Effector memory CD4-positive, alpha-beta T cell (primary cell): ENCODE data around the gene TMEM259.

Experiments
- DNase-seq, 3 donors: peaks; one replicate each; pipeline ENCODE4 v3.0.0-alpha.2; 2020
- H3K27ac ChIP-seq: 2 replicates; pipeline ENCODE4 v1.7.0; 2013; ENCODE audit warnings: mild to moderate bottlenecking, low read length, moderate library complexity; ENCODE audit not compliant: insufficient read depth, poor library complexity, severe bottlenecking
- H3K27me3 ChIP-seq: replicated peaks from 2 replicates; pipeline ENCODE4 v1.7.0; 2013; ENCODE audit warnings: mild to moderate bottlenecking, low read length; ENCODE audit not compliant: insufficient read depth, control insufficient read depth, poor library complexity, severe bottlenecking
- H3K36me3 ChIP-seq: 2 replicates; pipeline ENCODE4 v1.7.0; 2013; ENCODE audit warnings: mild to moderate bottlenecking, low read length, moderate library complexity; ENCODE audit not compliant: control insufficient read depth, insufficient read depth
- H3K4me1 ChIP-seq: 2 replicates; pipeline ENCODE4 v1.7.0; 2013; ENCODE audit warnings: low read length, mild to moderate bottlenecking; ENCODE audit not compliant: control insufficient read depth, insufficient read depth, poor library complexity, severe bottlenecking
- H3K4me3 ChIP-seq: 2 replicates; pipeline ENCODE4 v1.7.0; 2013; ENCODE audit warnings: low read length, low read depth, mild to moderate bottlenecking; ENCODE audit not compliant: insufficient read depth, poor library complexity, severe bottlenecking
- H3K9me3 ChIP-seq: 2 replicates; pipeline ENCODE4 v1.7.0; 2013; ENCODE audit warnings: mild to moderate bottlenecking, low read length, moderate library complexity; ENCODE audit not compliant: control insufficient read depth

Gene TMEM259

GRCh38 chr19:1002600-1002999, 18.3 kb downstream of the TMEM259 start:
- Histone ChIP-seq H3K4me1 (peaks cover 14% of the 10 kb centered on the region), H3K27me3 (peaks cover 18% of the 10 kb centered on the region), H3K27ac (no peak overlapping the region), H3K36me3 (no peaks in the 10 kb centered on the region), H3K4me3 (no peak overlapping the region), H3K9me3 (no peaks in the 10 kb centered on the region)
- no peak for DNase-seq

GRCh38 chr19:1001538-1002166, 19.3 kb downstream of the TMEM259 start:
- no peak overlapping the region for H3K4me3 ChIP-seq
- H3K4me1 ChIP-seq = peaks cover 14% of the 10 kb centered on the region
- H3K9me3 ChIP-seq = no peaks in the 10 kb centered on the region
- peak overlapping the region; percentile 4 for H3K27ac ChIP-seq
- peaks cover 18% of the 10 kb centered on the region for H3K27me3 ChIP-seq
- DNase-seq = peak; percentile 37 to 50 (median 43)
- H3K36me3 ChIP-seq = no peaks in the 10 kb centered on the region

DNA sequence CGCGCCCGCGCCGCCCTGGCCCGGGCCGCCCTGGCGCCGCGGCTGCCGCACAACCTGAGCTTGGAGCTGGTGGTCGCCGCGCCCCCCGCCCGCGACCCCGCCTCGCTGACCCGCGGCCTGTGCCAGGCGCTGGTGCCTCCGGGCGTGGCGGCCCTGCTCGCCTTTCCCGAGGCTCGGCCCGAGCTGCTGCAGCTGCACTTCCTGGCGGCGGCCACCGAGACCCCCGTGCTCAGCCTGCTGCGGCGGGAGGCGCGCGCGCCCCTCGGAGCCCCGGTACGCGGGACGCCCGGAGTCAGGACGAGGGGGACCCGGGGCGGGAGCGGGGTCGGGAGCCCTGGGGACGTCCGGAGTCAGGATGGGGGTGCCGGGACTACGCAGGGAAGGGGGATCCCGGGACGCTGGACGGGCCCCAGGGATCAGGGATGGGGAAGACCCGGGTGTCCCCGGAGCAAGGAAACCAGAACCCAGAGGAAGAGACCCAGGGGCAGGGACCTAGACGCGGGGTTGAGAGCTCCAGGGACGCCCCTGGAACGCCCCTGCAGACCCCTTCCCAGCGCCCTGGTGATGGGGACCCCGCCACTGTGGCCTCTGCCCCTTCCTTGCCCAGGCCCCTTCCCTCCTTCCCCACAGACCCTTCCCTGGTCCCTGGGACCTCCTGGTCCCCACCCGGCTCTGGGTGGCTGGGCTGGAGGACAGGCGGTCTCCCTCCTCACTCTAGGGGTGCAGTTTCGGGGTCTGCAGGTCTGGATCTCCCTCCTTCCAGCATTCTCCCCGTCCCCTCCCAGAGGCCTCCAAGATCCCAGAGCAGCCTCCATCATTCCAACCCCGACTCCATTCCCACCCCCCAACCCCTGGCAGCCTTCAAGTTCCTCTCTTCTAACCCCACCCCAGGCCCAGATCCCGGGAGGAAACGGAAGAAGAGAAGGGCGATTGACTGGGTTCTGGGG, 20.1 kb downstream of the TMEM259 start:
- Histone ChIP-seq H3K27ac (peak overlapping the region; percentile 4), H3K36me3 (no peaks in the 10 kb centered on the region), H3K27me3 (peaks cover 18% of the 10 kb centered on the region), H3K9me3 (no peaks in the 10 kb centered on the region), H3K4me1 (peaks cover 21% of the 10 kb centered on the region), H3K4me3 (no peak overlapping the region)
- DNase-seq = no peak

DNA sequence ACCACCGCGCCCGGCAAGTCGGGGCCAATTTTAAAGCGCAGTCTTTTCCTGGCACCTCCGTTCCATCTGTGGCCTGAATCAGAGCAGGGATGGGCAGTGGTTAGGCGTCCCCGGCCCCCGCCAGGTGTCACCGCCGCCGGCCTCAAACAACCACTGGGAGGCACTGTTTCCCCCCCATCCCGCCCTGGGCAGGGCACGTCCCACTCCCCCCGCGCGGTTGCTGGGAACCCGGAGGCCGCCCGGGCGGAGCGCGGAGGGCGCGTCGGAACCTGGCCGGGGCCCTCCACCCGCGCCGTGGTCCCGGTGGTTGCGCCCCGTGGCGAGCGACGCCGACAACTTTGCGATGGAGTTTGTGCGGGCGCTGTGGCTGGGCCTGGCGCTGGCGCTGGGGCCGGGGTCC, 20.8 kb downstream of the TMEM259 start, which contains the start of gene GRIN3B:
Gene GRIN3B, plus strand, starts transcription at position 325 of the 400 bp plus-strand sequence. Its CDS starts 19 bp downstream, at position 344.
- peak; percentile 42 to 47 (median 46) for DNase-seq
- H3K4me1 ChIP-seq = peaks cover 24% of the 10 kb centered on the region
- peak within 1 kb of the TSS; percentile 4 for H3K27ac ChIP-seq
- no peaks in the 10 kb centered on the region for H3K9me3 ChIP-seq
- no peak within 1 kb of the TSS for H3K4me3 ChIP-seq
- no peaks in the 10 kb centered on the region for H3K36me3 ChIP-seq
- H3K27me3 ChIP-seq = peaks cover 18% of the 10 kb centered on the region

DNA sequence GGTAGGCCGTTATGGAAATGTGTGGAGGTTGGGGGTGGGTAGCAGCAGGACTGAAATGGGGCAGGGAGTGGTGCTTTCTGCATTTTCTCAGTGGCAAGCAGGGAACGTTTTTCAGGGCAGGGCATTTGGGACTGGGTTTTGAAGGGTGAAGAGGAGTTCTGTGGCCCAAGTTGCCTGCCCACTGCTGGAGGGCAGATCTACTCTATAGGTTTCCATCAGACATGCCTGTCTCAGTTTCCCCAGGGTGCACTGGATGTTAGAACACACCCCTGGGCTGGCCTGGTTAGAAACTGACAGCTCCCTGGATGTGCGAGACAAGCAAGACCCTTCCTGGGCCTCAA, 21.6 kb downstream of the TMEM259 start:
- DNase-seq = no peak
- no peak overlapping the region for H3K4me3 ChIP-seq
- H3K4me1 ChIP-seq = peaks cover 24% of the 10 kb centered on the region
- no peak overlapping the region for H3K27ac ChIP-seq
- no peaks in the 10 kb centered on the region for H3K36me3 ChIP-seq
- no peaks in the 10 kb centered on the region for H3K9me3 ChIP-seq
- peaks cover 18% of the 10 kb centered on the region for H3K27me3 ChIP-seq

- H3K4me1 ChIP-seq = peaks cover 24% of the 10 kb centered on the region
- H3K4me3 ChIP-seq = no peak overlapping the region
- H3K27ac ChIP-seq = no peak overlapping the region
- DNase-seq = no peak
- no peaks in the 10 kb centered on the region for H3K9me3 ChIP-seq
- H3K36me3 ChIP-seq = peaks cover 4% of the 10 kb centered on the region
- H3K27me3 ChIP-seq = peaks cover 18% of the 10 kb centered on the region
Measured at GRCh38 chr19:998064-998463, 22.9 kb downstream of the TMEM259 start.

DNA sequence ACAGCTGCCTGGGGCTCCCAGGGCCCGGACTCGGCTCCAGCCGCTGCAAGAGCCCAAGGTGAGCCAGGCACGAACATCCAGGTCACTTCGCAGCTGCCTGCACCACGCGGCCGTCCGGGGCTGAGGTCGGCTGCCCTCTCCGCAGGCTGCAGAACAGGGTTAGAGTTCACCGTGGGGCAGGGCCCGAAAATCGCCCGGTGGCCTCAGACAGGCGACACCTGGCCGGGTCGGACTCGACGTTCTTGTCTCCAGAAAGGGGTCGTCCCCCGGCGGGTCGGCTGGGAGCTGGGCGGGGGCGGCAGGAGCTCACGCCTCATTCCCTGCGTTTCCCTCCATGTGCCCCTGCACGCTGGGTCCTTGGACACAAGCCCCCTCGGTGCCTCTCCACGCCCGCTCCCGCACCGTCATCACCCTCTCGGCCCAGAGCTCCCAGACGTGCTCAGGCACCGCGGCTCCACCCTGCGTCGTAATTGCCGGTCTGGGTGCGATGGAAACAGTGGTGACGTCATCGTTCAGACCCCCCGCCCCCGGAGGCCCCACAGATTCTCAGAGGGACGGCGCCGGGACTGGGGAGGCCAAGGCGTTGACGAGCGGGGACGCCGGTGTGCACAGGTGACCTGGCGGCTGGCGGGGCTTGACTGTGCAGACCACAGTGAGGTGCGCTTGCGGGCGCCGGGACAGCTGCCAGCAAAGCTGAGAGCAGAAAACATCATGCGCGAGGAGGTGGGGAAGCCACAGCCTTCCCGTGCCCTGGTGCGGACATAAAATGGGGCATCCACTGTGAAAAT, 24.7 kb downstream of the TMEM259 start:
- Histone ChIP-seq H3K27me3 (peaks cover 14% of the 10 kb centered on the region), H3K4me1 (peaks cover 18% of the 10 kb centered on the region), H3K9me3 (no peaks in the 10 kb centered on the region), H3K4me3 (peak overlapping the region; percentile 21), H3K36me3 (peaks cover 9% of the 10 kb centered on the region), H3K27ac (no peak overlapping the region)
- DNase-seq = peak; percentile 74 to 93 (median 92)

DNA sequence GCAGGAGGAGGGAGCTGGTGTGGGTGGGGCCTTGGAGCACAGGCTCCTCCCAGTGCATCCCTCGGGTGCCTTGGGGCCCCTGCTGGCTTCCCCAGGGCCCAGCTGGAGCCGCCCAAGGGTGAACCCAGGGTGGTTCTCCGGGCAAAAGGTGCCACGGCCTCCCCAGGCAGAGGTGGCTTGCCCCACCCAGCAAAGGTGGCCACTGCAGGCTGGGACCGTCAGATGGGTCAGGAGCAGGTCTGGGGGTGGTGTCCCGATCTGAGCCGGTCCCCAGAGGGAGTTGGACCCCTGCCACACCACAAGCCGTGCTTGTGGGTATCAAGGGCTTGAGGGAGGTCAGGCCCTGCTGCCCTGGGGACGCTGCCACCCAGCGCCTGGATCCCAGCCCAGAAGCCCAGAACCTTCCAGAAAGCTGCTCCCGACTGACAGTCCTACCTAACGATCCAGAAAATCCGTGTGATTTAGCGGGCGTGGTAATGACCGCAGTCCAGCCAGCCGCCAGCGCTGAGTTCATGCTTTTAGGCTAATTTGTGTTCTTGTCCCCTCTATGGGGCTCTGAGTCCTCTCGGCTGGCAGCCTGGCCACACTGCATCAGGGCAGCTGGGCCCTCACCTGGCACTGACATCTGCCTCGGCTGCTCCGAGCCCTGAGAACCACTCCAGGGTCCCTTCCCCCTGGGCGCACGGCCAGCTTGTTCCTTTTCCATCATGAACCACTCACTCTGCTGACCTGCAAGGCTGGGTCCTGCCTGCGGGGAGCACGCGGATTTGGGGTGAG, 25.7 kb downstream of the TMEM259 start:
- peaks cover 7% of the 10 kb centered on the region for H3K27me3 ChIP-seq
- no peak overlapping the region for H3K4me3 ChIP-seq
- no peak for DNase-seq
- H3K36me3 ChIP-seq = peaks cover 9% of the 10 kb centered on the region
- H3K27ac ChIP-seq = no peak overlapping the region
- peaks cover 11% of the 10 kb centered on the region for H3K4me1 ChIP-seq
- H3K9me3 ChIP-seq = no peaks in the 10 kb centered on the region

- Histone ChIP-seq H3K4me3 (no peak overlapping the region), H3K27ac (no peak overlapping the region), H3K36me3 (peaks cover 16% of the 10 kb centered on the region), H3K27me3 (peaks cover 6% of the 10 kb centered on the region), H3K9me3 (no peaks in the 10 kb centered on the region), H3K4me1 (peaks cover 11% of the 10 kb centered on the region)
- DNase-seq = no peak
Measured at GRCh38 chr19:994516-994915, 26.4 kb downstream of the TMEM259 start.
